HUES64 (cell line): Measurements from ENCODE around the gene PDE6B.

ENCODE experiments used
- H3K27ac ChIP-seq: 2 replicates; pipeline ENCODE4 v1.7.0; 2013; ENCODE audit warnings: low read depth, low read length, inconsistent platforms
- H3K27me3 ChIP-seq: 2 replicates; pipeline ENCODE4 v1.6.1; 2013; ENCODE audit warnings: mild to moderate bottlenecking, low read length; ENCODE audit not compliant: insufficient read depth
- H3K36me3 ChIP-seq: 2 replicates; pipeline ENCODE4 v1.6.1; 2013; ENCODE audit warnings: mild to moderate bottlenecking, low read length; ENCODE audit not compliant: insufficient read depth
- H3K4me1 ChIP-seq: 2 replicates; pipeline ENCODE4 v1.6.1; 2013; ENCODE audit warnings: mild to moderate bottlenecking, low read length, moderate library complexity; ENCODE audit not compliant: insufficient read depth
- H3K4me3 ChIP-seq: 2 replicates; pipeline ENCODE4 v1.5.1; 2013; ENCODE audit warnings: mild to moderate bottlenecking, low read length, moderate library complexity
- H3K9ac ChIP-seq: 2 replicates; pipeline ENCODE4 v1.6.1; 2013; ENCODE audit warnings: mild to moderate bottlenecking, low read depth, low read length
- H3K9me3 ChIP-seq: 2 replicates; pipeline ENCODE4 v1.6.1; 2013; ENCODE audit warnings: low read depth, low read length; ENCODE audit not compliant: insufficient read depth
- WGBS: fragments of 150-250, 120-280 bp; methylation state at CpG from one replicate; pipeline ENCODE4 v1.1.7; 2013; ENCODE audit warnings: missing lambda C conversion rate; 5-methylcytosine and 5-hydroxymethylcytosine counted together

PDE6B gene

GRCh38 chr4:708631-708933 lies 83.2 kb downstream of the PDE6B start:
- 94% methylated on average over 5 of the region's 6 CpGs for WGBS
- no peak overlapping the region for H3K9ac ChIP-seq
- no peak overlapping the region for H3K27ac ChIP-seq
- peaks cover 8% of the 10 kb centered on the region; the same call in 1 of the 2 replicates for H3K27me3 ChIP-seq
- H3K4me1 ChIP-seq: 0 out of 2 replicates have a peak, but pooled peaks cover 4% of the 10 kb centered on the region
- no peak overlapping the region for H3K4me3 ChIP-seq
- peaks cover 14% of the 10 kb centered on the region for H3K36me3 ChIP-seq
- H3K9me3 ChIP-seq: no peaks in the 10 kb centered on the region

- peaks cover 18% of the 10 kb centered on the region for H3K36me3 ChIP-seq
- no peak overlapping the region for H3K4me3 ChIP-seq
These were observed 84.0 kb downstream of the PDE6B start for GRCh38 chr4:709348-709747.

GRCh38 chr4:710116-710515 lies 84.7 kb downstream of the PDE6B start:
- H3K9ac ChIP-seq: no peak overlapping the region
- no peak overlapping the region for H3K4me3 ChIP-seq
- peaks cover 1% of the 10 kb centered on the region; the same call in 1 of the 2 replicates for H3K27me3 ChIP-seq
- H3K9me3 ChIP-seq: no peaks in the 10 kb centered on the region
- peaks cover 18% of the 10 kb centered on the region for H3K36me3 ChIP-seq
- 0 out of 2 replicates have a peak, but pooled peaks cover 4% of the 10 kb centered on the region for H3K4me1 ChIP-seq
- no peak overlapping the region for H3K27ac ChIP-seq
- WGBS: 90% methylated on average over 9 of the region's 9 CpGs

More at GRCh38 chr4:709348-709747, 84.0 kb downstream of the PDE6B start:
- peaks cover 8% of the 10 kb centered on the region; the same call in 1 of the 2 replicates for H3K27me3 ChIP-seq
- H3K9ac ChIP-seq: no peak overlapping the region
- 0 out of 2 replicates have a peak, but pooled peaks cover 4% of the 10 kb centered on the region for H3K4me1 ChIP-seq
- WGBS: 97% methylated on average over 6 of the region's 6 CpGs
- H3K27ac ChIP-seq: no peak overlapping the region
- H3K9me3 ChIP-seq: no peaks in the 10 kb centered on the region

- no peaks in the 10 kb centered on the region for H3K27me3 ChIP-seq
- 96% methylated on average over 13 of the region's 13 CpGs for WGBS
- no peak overlapping the region for H3K4me3 ChIP-seq
- H3K36me3 ChIP-seq: peaks cover 18% of the 10 kb centered on the region
- no peaks in the 10 kb centered on the region for H3K9me3 ChIP-seq
- H3K27ac ChIP-seq: no peak overlapping the region
- H3K4me1 ChIP-seq: 0 out of 2 replicates have a peak, but pooled peaks cover 4% of the 10 kb centered on the region
- H3K9ac ChIP-seq: no peak overlapping the region
These were observed 85.5 kb downstream of the PDE6B start for GRCh38 chr4:710916-711315.

- no peak overlapping the region for H3K9ac ChIP-seq
- H3K36me3 ChIP-seq: peaks cover 18% of the 10 kb centered on the region
- 0 out of 2 replicates have a peak, but pooled peaks cover under 1% of the 10 kb centered on the region for H3K4me1 ChIP-seq
- H3K9me3 ChIP-seq: no peaks in the 10 kb centered on the region
- no peaks in the 10 kb centered on the region for H3K27me3 ChIP-seq
- no peak overlapping the region for H3K4me3 ChIP-seq
- H3K27ac ChIP-seq: no peak overlapping the region
- WGBS: 84% methylated on average over 3 of the region's 3 CpGs
These were observed 86.7 kb downstream of the PDE6B start for GRCh38 chr4:712093-712492.

GRCh38 chr4:712916-713632 lies 87.7 kb downstream of the PDE6B start:
- H3K9me3 ChIP-seq: no peaks in the 10 kb centered on the region
- H3K9ac ChIP-seq: no peak overlapping the region
- no peaks in the 10 kb centered on the region for H3K27me3 ChIP-seq
- H3K4me3 ChIP-seq: no peak overlapping the region
- H3K27ac ChIP-seq: no peak overlapping the region
- 91% methylated on average over 9 of the region's 9 CpGs for WGBS
- H3K4me1 ChIP-seq: no peaks in the 10 kb centered on the region
- peaks cover 18% of the 10 kb centered on the region for H3K36me3 ChIP-seq

- Histone ChIP-seq H3K27ac (no peak overlapping the region), H3K4me1 (no peaks in the 10 kb centered on the region)
These were observed 88.7 kb downstream of the PDE6B start for GRCh38 chr4:714087-714486.

GRCh38 chr4:717601-718320 lies 92.4 kb downstream of the PDE6B start:
- Histone ChIP-seq H3K27ac (no peak overlapping the region), H3K9me3 (no peaks in the 10 kb centered on the region), H3K9ac (no peak overlapping the region), H3K36me3 (peaks cover 10% of the 10 kb centered on the region; the same call in 1 of the 2 replicates), H3K4me1 (no peaks in the 10 kb centered on the region), H3K27me3 (no peaks in the 10 kb centered on the region), H3K4me3 (no peak overlapping the region)
- 94% methylated on average over 34 of the region's 34 CpGs for WGBS

More at GRCh38 chr4:714087-714486, 88.7 kb downstream of the PDE6B start:
- Histone ChIP-seq H3K9me3 (no peaks in the 10 kb centered on the region), H3K27me3 (no peaks in the 10 kb centered on the region), H3K9ac (no peak overlapping the region), H3K36me3 (peaks cover 18% of the 10 kb centered on the region), H3K4me3 (no peak overlapping the region)
- WGBS: 95% methylated on average over 18 of the region's 18 CpGs

GRCh38 chr4:718460-718859 lies 93.1 kb downstream of the PDE6B start:
- Histone ChIP-seq H3K27me3 (no peaks in the 10 kb centered on the region), H3K4me3 (no peak overlapping the region), H3K9me3 (no peaks in the 10 kb centered on the region), H3K36me3 (peaks cover 10% of the 10 kb centered on the region; the same call in 1 of the 2 replicates), H3K27ac (no peak overlapping the region), H3K9ac (no peak overlapping the region), H3K4me1 (no peaks in the 10 kb centered on the region)
- 94% methylated on average over 8 of the region's 8 CpGs for WGBS
